Astrocyte (in vitro differentiated cells and primary cell): ENCODE measurements around the gene FBXO3. TPM values are rescaled to one million over a fixed set of nuclear protein-coding genes. Genes with fewer than 3 reads are reported as not detected.

ENCODE experiments used
- DNase-seq: peaks from one replicate; pipeline ENCODE4 v3.0.0-alpha.2; 2010; ENCODE audit warnings: low read depth
- FAIRE-seq: peaks from 2 replicates; lab custom pipeline; 2011; peaks lifted over from hg19 to GRCh38; lab: Jason Lieb, UNC
- H2AFZ ChIP-seq: 2 replicates; pipeline ENCODE4 v1.6.0; 2012; ENCODE audit warnings: low read depth, low read length, inconsistent platforms
- H3K27ac ChIP-seq: 2 replicates; pipeline ENCODE4 v1.5.1; 2011; ENCODE audit warnings: low read depth, low read length, inconsistent platforms
- H3K27me3 ChIP-seq: 2 replicates; pipeline ENCODE4 v1.6.0; 2011; ENCODE audit warnings: low read length, inconsistent platforms; ENCODE audit not compliant: insufficient read depth
- H3K36me3 ChIP-seq: 2 replicates; pipeline ENCODE4 v1.5.1; 2011; ENCODE audit warnings: low read length, inconsistent platforms; ENCODE audit not compliant: insufficient read depth
- H3K4me1 ChIP-seq: 2 replicates; pipeline ENCODE4 v1.5.1; 2011; ENCODE audit warnings: low read length, inconsistent platforms; ENCODE audit not compliant: insufficient read depth
- H3K4me2 ChIP-seq: 2 replicates; pipeline ENCODE4 v1.6.0; 2012; ENCODE audit warnings: low read length, inconsistent platforms
- H3K4me3 ChIP-seq: 2 replicates; pipeline ENCODE4 v1.5.1; 2011; ENCODE audit warnings: low read depth, mild to moderate bottlenecking, low read length, inconsistent platforms; ENCODE audit not compliant: insufficient read depth
- H3K79me2 ChIP-seq: 2 replicates; pipeline ENCODE4 v1.6.0; 2012; ENCODE audit warnings: mild to moderate bottlenecking, low read length, inconsistent platforms; ENCODE audit not compliant: insufficient read depth
- H3K9ac ChIP-seq: 2 replicates; pipeline ENCODE4 v1.6.0; 2012; ENCODE audit warnings: mild to moderate bottlenecking, low read length, inconsistent platforms
- H3K9me3 ChIP-seq: 2 replicates; pipeline ENCODE4 v1.5.1; 2012; ENCODE audit warnings: low read depth, mild to moderate bottlenecking, low read length, inconsistent platforms; ENCODE audit not compliant: insufficient read depth
- H4K20me1 ChIP-seq: 2 replicates; pipeline ENCODE4 v1.6.0; 2012; ENCODE audit warnings: low read length, inconsistent platforms; ENCODE audit not compliant: insufficient read depth
- H3K27ac Mint-ChIP-seq: one replicate; pipeline ENCODE4 v1.8.0; 2021; ENCODE audit warnings: mild to moderate bottlenecking, mixed read lengths; ENCODE audit not compliant: unreplicated experiment
- H3K27me3 Mint-ChIP-seq: one replicate; pipeline ENCODE4 v1.8.0; 2021; ENCODE audit warnings: low read depth, mixed read lengths; ENCODE audit not compliant: unreplicated experiment
- H3K36me3 Mint-ChIP-seq: one replicate; pipeline ENCODE4 v1.8.0; 2021; ENCODE audit warnings: low read depth, mixed read lengths; ENCODE audit not compliant: unreplicated experiment
- H3K4me1 Mint-ChIP-seq: one replicate; pipeline ENCODE4 v1.8.0; 2021; ENCODE audit warnings: low read depth, mixed read lengths; ENCODE audit not compliant: unreplicated experiment
- H3K4me3 Mint-ChIP-seq: one replicate; pipeline ENCODE4 v1.8.0; 2021; ENCODE audit warnings: mild to moderate bottlenecking, moderate library complexity, mixed read lengths; ENCODE audit not compliant: unreplicated experiment
- H3K9me3 Mint-ChIP-seq: one replicate; pipeline ENCODE4 v1.8.0; 2021; ENCODE audit warnings: mild to moderate bottlenecking, mixed read lengths; ENCODE audit not compliant: unreplicated experiment
- EZH2 ChIP-seq: IDR thresholded peaks from 2 replicates; pipeline ENCODE4 v1.6.1; 2012; ENCODE audit warnings: mild to moderate bottlenecking, low read length, inconsistent platforms; ENCODE audit not compliant: insufficient read depth
- total RNA-seq: library from RNA; stranded (reverse); gene quantifications from 2 replicates; pipeline ENCODE4 v1.2.1, GENCODE V29; 2021
- TF ChIP-seq, protein P1 (sequence below): IDR thresholded peaks from 2 replicates; pipeline ENCODE4 v1.5.1; 2011; ENCODE audit warnings: low read depth, mild to moderate bottlenecking, inconsistent platforms, low read length, moderate library complexity; ENCODE audit not compliant: insufficient read depth

FBXO3 gene
- total RNA-seq, 1 donor from 2014 or later: 23.5 TPM

- peak overlapping the region; percentile 18 for H3K9ac ChIP-seq
- DNase-seq: no peak
- Mint-ChIP-seq H3K4me1 (peaks cover 16% of the 10 kb centered on the region), H3K27ac (no peak overlapping the region), H3K9me3 (no peaks in the 10 kb centered on the region), H3K27me3 (no peaks in the 10 kb centered on the region), H3K4me3 (no peak overlapping the region), H3K36me3 (peaks cover 8% of the 10 kb centered on the region)
- no peak overlapping the region for H2AFZ ChIP-seq
- H3K36me3 ChIP-seq: peaks cover 76% of the 10 kb centered on the region
- TF ChIP-seq, protein P1, sequence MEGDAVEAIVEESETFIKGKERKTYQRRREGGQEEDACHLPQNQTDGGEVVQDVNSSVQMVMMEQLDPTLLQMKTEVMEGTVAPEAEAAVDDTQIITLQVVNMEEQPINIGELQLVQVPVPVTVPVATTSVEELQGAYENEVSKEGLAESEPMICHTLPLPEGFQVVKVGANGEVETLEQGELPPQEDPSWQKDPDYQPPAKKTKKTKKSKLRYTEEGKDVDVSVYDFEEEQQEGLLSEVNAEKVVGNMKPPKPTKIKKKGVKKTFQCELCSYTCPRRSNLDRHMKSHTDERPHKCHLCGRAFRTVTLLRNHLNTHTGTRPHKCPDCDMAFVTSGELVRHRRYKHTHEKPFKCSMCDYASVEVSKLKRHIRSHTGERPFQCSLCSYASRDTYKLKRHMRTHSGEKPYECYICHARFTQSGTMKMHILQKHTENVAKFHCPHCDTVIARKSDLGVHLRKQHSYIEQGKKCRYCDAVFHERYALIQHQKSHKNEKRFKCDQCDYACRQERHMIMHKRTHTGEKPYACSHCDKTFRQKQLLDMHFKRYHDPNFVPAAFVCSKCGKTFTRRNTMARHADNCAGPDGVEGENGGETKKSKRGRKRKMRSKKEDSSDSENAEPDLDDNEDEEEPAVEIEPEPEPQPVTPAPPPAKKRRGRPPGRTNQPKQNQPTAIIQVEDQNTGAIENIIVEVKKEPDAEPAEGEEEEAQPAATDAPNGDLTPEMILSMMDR: peak; percentile 33
- TF ChIP-seq EZH2: no peak
- peaks cover 60% of the 10 kb centered on the region for H4K20me1 ChIP-seq
- H3K4me2 ChIP-seq: no peak overlapping the region
- H3K4me3 ChIP-seq: no peak overlapping the region
- no peak overlapping the region for H3K27ac ChIP-seq
- no peaks in the 10 kb centered on the region for H3K9me3 ChIP-seq
- no peaks in the 10 kb centered on the region for H3K27me3 ChIP-seq
- H3K79me2 ChIP-seq: peaks cover 83% of the 10 kb centered on the region
- FAIRE-seq: no peak
- peaks cover 19% of the 10 kb centered on the region for H3K4me1 ChIP-seq
These were observed 58.1 kb downstream of the FBXO3 start for GRCh38 chr11:33716243-33716642.

DNA sequence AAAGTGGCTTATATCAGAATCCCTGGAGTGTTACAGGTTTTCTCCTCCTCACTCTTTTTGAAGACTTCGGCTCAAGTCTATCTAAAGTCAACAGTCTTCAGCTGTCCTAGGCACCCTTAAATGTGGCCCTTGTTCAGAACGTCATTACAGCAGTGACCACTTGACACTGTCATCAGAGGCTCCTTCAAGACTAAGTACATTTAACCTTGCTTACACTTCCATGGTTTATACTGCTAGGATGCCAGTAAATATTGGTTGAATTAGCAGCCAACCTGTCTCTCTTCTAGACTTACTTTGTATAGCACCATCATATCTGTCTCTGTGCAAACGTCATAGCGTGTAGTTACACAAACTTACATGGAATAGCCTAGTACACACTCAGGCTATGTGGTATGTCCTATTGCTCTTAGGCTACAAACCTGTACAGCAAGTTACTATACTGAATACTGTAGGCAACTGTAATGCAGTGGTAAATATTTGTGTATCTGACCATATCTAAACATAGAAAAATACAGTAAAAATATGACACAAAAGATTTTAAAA lies 60.4 kb downstream of the FBXO3 start:
- no peak for TF ChIP-seq EZH2
- TF ChIP-seq, protein P1: no peak
- Mint-ChIP-seq H3K4me3 (no peak overlapping the region), H3K27me3 (no peaks in the 10 kb centered on the region), H3K36me3 (peaks cover 18% of the 10 kb centered on the region), H3K4me1 (peaks cover 8% of the 10 kb centered on the region), H3K27ac (no peak overlapping the region), H3K9me3 (no peaks in the 10 kb centered on the region)
- no peaks in the 10 kb centered on the region for H3K27me3 ChIP-seq
- FAIRE-seq (no peak), DNase-seq (no peak)
- no peak overlapping the region for H3K4me2 ChIP-seq
- H3K36me3 ChIP-seq: peaks cover 79% of the 10 kb centered on the region
- H3K4me3 ChIP-seq: no peak overlapping the region
- H3K9ac ChIP-seq: no peak overlapping the region
- H4K20me1 ChIP-seq: peaks cover 71% of the 10 kb centered on the region
- H3K4me1 ChIP-seq: peaks cover 5% of the 10 kb centered on the region
- H3K79me2 ChIP-seq: peaks cover 79% of the 10 kb centered on the region
- H3K27ac ChIP-seq: no peak overlapping the region
- no peaks in the 10 kb centered on the region for H3K9me3 ChIP-seq
- H2AFZ ChIP-seq: no peak overlapping the region

DNA sequence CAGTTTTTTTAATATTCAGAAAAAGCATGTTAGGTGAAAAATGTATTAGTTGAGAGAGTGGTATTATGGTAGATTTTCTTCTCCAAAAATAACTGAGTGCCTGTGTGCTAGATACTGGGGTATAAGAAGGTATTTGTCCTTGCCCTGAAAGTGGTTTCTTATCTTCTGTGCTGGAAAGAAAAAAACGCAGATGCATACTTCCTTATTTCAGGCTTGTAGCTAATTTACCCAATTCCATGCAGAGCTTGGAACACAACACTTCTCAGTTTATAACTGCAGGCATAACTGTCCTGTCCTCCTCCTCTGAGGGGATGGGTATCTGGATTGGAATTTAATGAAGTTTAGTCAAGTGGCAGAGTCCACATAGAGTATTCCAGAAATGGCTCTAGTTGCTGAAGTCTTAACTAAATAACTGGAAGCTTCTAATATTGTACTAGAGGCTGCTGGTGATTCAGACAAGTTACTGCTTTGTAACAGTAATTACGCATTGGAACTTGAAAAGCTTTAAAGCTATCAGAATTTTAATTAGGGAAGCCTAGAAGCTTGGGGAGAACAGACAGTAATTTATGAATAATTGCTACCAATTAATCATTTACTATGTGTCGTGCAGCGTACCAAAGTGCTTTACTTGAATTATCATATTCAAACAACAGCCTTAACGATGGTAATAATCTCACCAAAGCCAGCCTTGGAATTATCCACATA lies 61.0 kb downstream of the FBXO3 start:
- H3K4me1 ChIP-seq: peaks cover 5% of the 10 kb centered on the region
- H3K4me2 ChIP-seq: no peak overlapping the region
- H3K4me3 ChIP-seq: no peak overlapping the region
- peaks cover 68% of the 10 kb centered on the region for H4K20me1 ChIP-seq
- peaks cover 21% of the 10 kb centered on the region for H3K36me3 Mint-ChIP-seq
- no peak overlapping the region for H3K9ac ChIP-seq
- no peaks in the 10 kb centered on the region for H3K27me3 ChIP-seq
- peaks cover 77% of the 10 kb centered on the region for H3K79me2 ChIP-seq
- H3K4me3 Mint-ChIP-seq: no peak overlapping the region
- no peak overlapping the region for H3K27ac ChIP-seq
- no peak for TF ChIP-seq EZH2
- TF ChIP-seq, protein P1: no peak
- H3K9me3 ChIP-seq: no peaks in the 10 kb centered on the region
- no peak for FAIRE-seq
- H3K4me1 Mint-ChIP-seq: peaks cover 11% of the 10 kb centered on the region
- no peak overlapping the region for H2AFZ ChIP-seq
- H3K27me3 Mint-ChIP-seq: no peaks in the 10 kb centered on the region
- no peak for DNase-seq
- H3K9me3 Mint-ChIP-seq: no peaks in the 10 kb centered on the region
- peaks cover 78% of the 10 kb centered on the region for H3K36me3 ChIP-seq
- H3K27ac Mint-ChIP-seq: peak overlapping the region; percentile 18
